HUES48 (cell line): ENCODE results near the gene SPP2.

Experiments
- H3K27ac ChIP-seq: one replicate; pipeline ENCODE4 v1.7.0; 2013; ENCODE audit warnings: low read depth, low read length, inconsistent platforms
- H3K27me3 ChIP-seq: 2 replicates; pipeline ENCODE4 v1.6.1; 2013; ENCODE audit warnings: mild to moderate bottlenecking, low read length; ENCODE audit not compliant: control insufficient read depth, insufficient read depth
- H3K36me3 ChIP-seq: 2 replicates; pipeline ENCODE4 v1.6.1; 2013; ENCODE audit warnings: low read length; ENCODE audit not compliant: control insufficient read depth, insufficient read depth
- H3K4me1 ChIP-seq: 2 replicates; pipeline ENCODE4 v1.6.1; 2013; ENCODE audit warnings: mild to moderate bottlenecking, low read length; ENCODE audit not compliant: control insufficient read depth, insufficient read depth
- H3K4me3 ChIP-seq: 2 replicates; pipeline ENCODE4 v1.5.1; 2013; ENCODE audit warnings: mild to moderate bottlenecking, low read depth, low read length
- H3K9ac ChIP-seq: 2 replicates; pipeline ENCODE4 v1.6.1; 2013; ENCODE audit warnings: mild to moderate bottlenecking, low read depth, low read length, moderate library complexity
- H3K9me3 ChIP-seq: 2 replicates; pipeline ENCODE4 v1.6.1; 2013; ENCODE audit warnings: low read length; ENCODE audit not compliant: control insufficient read depth, insufficient read depth

Gene SPP2, protein sequence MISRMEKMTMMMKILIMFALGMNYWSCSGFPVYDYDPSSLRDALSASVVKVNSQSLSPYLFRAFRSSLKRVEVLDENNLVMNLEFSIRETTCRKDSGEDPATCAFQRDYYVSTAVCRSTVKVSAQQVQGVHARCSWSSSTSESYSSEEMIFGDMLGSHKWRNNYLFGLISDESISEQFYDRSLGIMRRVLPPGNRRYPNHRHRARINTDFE

DNA sequence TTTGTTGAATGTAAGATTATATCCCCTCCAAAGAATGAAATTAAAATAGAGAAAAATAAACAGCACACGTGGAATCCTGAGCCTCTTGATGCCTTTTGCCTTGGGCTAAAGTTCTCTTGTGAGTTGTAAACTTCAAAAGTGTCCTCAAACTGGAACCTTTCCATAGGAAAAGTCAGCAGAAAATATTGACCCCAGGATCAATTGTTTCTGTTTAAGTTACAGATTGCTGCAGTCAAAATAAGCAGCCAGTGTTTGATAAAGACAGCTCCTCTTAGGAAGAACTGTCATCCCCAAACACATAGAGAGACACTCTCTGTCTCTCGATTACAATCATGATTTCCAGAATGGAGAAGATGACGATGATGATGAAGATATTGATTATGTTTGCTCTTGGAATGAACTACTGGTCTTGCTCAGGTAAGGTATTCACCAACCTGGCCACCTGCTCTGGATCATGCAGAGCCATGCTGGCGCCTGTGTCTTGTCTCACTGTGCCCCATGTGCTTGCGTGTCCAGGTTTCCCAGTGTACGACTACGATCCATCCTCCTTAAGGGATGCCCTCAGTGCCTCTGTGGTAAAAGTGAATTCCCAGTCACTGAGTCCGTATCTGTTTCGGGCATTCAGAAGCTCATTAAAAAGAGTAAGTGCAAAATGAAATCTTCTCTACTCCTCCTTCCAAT is at the start of gene SPP2:
SPP2 (plus strand) TSS at position 248 of the 681 bp plus-strand sequence; CDS start at position 333, 85 bp downstream.
- Histone ChIP-seq H3K36me3 (no peaks in the 10 kb centered on the region), H3K27ac (no peak within 1 kb of the TSS)

DNA sequence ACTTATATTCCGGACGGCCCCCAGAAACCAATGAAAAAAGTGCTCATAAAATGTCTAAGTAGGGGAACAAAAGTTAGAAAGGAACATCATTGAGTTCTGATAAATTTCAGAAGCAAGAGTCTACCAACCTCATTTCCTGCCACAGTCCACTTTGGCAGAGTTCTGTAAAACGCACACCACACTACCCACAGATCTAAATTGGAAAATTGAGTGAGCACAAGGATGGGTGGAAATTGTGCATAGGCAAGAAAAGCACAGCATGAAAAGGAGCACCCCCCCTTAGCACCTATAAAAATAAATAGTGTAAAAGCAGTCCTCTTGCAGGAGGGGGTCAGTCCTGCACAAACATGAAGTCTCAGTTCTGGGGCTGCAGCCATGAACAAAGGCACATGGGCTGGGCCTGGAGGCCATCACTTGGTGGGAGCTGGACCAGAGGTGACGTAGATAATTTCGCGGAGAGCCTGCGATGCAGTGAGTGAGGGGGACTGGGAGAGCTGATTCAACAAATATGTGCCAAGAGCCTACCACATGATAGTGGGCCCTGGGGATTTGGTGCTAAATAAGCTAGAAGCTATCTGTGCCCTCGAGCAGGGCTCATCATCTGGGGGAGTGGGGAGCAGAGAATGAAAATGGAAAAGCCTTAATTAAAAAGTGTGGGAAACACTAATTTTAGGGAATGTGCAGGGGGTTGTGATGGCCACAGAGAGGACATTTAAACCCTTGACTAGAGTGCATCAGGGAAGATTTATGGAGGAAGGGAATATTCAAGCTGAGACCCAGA is 48.9 kb upstream of the SPP2 start:
- H3K27ac ChIP-seq, result no peak overlapping the region
- no peaks in the 10 kb centered on the region for H3K27me3 ChIP-seq
- H3K9ac ChIP-seq, result no peak overlapping the region
- peaks cover 12% of the 10 kb centered on the region for H3K4me1 ChIP-seq
- no peaks in the 10 kb centered on the region for H3K36me3 ChIP-seq
- no peaks in the 10 kb centered on the region for H3K9me3 ChIP-seq
- no peak overlapping the region for H3K4me3 ChIP-seq

More for the DNA sequence above, at the start of gene SPP2:
- H3K27me3 ChIP-seq, result no peaks in the 10 kb centered on the region
- H3K9me3 ChIP-seq, result no peaks in the 10 kb centered on the region
- H3K9ac ChIP-seq, result no peak within 1 kb of the TSS
- H3K4me1 ChIP-seq, result 0 out of 2 replicates have a peak, but pooled peaks cover 3% of the 10 kb centered on the region
- no peak within 1 kb of the TSS for H3K4me3 ChIP-seq

DNA sequence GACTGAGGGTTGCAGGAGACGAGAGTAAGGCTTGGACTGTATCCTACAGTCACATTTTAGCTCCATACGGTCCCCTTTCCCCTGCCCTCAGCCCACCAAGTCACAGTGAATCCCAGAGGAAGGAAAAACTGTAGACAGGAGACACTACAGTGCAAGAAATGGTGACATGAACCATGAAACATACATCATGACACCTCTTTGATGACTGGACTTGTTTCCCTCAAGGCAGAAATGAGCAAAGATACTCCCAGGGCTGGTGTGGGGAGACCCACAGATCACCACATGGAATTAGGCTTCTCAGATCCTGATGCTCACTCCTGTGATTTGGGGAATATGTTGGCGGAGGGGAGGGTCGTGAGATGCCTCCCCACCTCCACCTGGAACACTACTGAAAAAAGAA is 48.2 kb upstream of the SPP2 start:
- Histone ChIP-seq H3K9ac (no peak overlapping the region), H3K27ac (no peak overlapping the region), H3K36me3 (no peaks in the 10 kb centered on the region), H3K4me1 (peaks cover 12% of the 10 kb centered on the region), H3K27me3 (no peaks in the 10 kb centered on the region), H3K4me3 (no peak overlapping the region), H3K9me3 (no peaks in the 10 kb centered on the region)

DNA sequence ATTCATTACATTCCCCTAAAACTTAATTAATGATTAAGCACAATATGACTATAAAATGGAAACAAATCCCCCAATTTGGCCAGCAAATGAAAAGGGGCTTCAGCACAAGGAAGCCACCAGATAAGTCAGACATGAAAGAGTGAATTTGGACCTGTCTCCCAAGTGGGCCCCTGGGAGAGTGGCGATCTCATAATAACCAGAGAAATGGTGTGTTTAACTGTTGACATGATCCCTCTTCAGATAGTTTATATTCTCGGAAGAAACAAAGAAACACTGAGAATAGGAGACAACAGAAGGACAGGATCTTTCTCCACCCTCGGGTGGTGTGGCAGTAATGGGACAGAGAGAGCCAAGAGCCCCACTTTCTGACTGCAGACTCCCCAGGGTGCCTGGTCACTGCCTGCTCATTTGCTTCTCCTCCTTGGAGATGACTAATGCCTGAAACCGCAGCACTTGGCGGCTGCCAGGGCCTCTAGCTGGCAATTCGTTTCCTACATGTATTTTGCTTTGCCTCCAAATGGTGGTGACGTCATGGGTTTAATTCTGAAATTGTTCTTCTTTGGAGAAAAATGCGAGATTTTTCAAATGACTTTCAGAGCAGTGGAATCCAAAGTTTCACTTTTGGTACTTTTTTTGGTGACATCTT is 46.4 kb upstream of the SPP2 start:
- H3K4me1 ChIP-seq, result peaks cover 12% of the 10 kb centered on the region
- no peaks in the 10 kb centered on the region for H3K27me3 ChIP-seq
- no peaks in the 10 kb centered on the region for H3K9me3 ChIP-seq
- no peaks in the 10 kb centered on the region for H3K36me3 ChIP-seq
- H3K9ac ChIP-seq, result no peak overlapping the region
- no peak overlapping the region for H3K4me3 ChIP-seq
- H3K27ac ChIP-seq, result no peak overlapping the region

DNA sequence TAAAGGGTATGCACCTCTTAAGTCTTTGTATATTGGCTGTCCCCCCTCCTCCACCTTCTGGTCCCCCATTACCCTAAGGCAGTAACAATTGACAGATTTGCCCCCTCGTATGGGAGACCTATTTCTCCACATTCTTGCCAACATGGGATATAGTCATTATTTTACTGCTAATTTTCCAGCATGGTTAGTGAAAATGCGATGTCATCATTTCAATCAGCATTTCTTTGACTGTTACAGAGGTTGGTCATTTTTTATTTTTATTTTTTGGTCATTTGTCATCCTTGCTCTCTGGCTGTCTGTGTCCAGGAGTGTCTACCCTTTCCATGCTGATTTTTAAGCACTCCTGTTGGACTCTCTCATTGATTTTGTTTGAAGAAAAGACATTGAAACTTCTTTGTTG is 45.4 kb upstream of the SPP2 start:
- H3K27ac ChIP-seq, result no peak overlapping the region
- no peak overlapping the region for H3K9ac ChIP-seq
- no peaks in the 10 kb centered on the region for H3K36me3 ChIP-seq
- peaks cover 12% of the 10 kb centered on the region for H3K4me1 ChIP-seq
- no peaks in the 10 kb centered on the region for H3K9me3 ChIP-seq
- H3K4me3 ChIP-seq, result no peak overlapping the region
- no peaks in the 10 kb centered on the region for H3K27me3 ChIP-seq

DNA sequence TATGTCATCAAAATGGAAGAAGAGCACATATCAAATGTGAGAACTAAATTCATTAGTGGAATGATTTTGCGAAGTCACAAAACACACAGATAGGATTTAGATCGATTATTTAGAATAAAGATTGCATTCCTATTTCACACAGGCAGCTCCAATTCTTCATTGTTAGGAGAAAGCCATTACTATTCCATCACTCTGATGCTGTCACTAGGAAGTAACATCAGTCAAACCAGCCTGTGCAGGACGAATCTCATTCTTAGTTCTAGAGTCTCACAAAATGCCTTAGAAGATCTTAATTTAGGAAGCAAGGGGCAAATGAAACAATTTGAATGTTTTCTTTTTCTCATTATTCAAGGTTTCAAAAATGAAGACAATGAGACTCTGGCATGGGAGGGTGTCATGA is 44.0 kb upstream of the SPP2 start:
- Histone ChIP-seq H3K9me3 (no peaks in the 10 kb centered on the region), H3K9ac (no peak overlapping the region), H3K27ac (no peak overlapping the region), H3K4me3 (no peak overlapping the region), H3K27me3 (no peaks in the 10 kb centered on the region), H3K36me3 (no peaks in the 10 kb centered on the region), H3K4me1 (peaks cover 12% of the 10 kb centered on the region)

DNA sequence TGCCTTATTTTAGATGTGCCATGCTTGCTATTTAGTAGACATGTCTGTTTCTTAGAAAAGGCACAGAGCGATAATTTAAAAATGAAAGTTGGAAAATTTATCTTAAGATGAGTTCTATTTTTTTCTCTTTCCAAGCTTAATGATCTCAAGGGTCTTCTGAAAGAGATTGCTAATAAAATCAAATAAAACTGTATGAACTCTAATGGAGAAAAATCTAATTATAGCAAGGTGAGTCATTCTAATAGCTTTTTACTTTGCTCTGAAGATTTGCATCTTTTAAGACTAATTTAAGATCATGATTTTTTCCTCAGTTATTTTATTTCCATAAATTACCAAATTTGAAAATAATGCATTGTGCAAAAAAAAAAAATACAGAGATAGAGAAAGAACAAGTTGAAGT is 36.1 kb upstream of the SPP2 start:
- Histone ChIP-seq H3K4me1 (no peaks in the 10 kb centered on the region), H3K9me3 (no peaks in the 10 kb centered on the region), H3K9ac (no peak overlapping the region), H3K27ac (no peak overlapping the region), H3K4me3 (no peak overlapping the region), H3K27me3 (no peaks in the 10 kb centered on the region), H3K36me3 (no peaks in the 10 kb centered on the region)

DNA sequence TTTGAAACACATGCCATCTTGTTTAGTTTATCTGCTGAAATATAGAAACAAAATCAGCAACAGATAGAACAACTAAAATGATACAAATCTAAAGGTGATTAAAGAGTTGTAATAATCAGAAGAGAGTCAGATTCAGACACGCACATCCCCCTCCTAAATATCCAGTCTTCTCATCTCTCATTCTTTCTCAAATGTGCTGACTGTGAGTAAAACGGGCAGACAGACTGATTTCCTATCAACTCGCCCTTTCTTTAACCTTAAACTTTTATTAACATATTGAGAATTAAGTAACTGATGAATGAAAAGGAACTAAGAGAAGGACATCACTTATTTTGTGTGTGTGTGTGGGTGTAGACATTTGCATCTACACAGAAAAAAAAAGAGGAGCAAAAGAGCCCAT is 34.6 kb upstream of the SPP2 start:
- Histone ChIP-seq H3K9me3 (no peaks in the 10 kb centered on the region), H3K4me3 (no peak overlapping the region), H3K36me3 (no peaks in the 10 kb centered on the region), H3K27me3 (no peaks in the 10 kb centered on the region), H3K9ac (no peak overlapping the region), H3K27ac (no peak overlapping the region), H3K4me1 (no peaks in the 10 kb centered on the region)

DNA sequence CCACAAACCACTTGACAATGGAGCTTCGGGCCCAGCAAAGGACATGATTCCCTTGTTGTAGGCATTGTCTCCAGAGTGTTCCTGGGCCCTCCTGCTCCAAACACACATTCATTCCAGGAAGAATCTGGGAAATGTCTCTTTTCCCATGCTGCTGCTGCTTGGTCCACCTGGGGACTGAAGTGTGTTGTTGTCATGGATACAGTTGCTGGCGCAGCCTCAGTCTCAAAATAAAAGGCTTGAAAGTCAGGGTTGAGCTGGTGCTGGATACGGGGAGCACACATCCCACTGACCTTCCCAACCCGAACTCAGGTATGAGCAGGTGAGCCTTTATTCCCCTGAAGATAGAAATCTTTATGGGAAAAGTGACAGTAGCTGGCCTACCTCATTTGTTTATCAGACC is 30.6 kb upstream of the SPP2 start:
- H3K9ac ChIP-seq, result no peak overlapping the region

DNA sequence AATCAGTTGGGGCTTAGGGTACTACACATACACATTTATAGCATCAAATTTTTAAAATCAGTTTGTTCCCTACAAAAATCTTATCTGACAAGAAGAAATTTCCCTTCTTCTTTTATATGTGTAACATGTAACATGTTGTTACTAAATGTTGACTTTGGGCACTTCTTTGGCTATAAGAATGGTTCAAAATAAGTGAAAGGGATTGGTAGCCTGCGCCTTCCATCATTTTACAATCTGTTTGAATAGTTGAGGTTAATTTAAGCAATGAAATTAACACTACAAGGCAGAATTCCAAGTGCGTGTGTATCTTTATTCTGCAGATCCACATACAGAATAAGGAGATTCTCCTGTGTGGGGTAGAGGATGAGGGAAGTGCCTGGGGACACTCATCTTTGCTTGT is 30.2 kb upstream of the SPP2 start:
- Histone ChIP-seq H3K4me1 (no peaks in the 10 kb centered on the region), H3K27ac (no peak overlapping the region), H3K4me3 (no peak overlapping the region), H3K36me3 (no peaks in the 10 kb centered on the region), H3K9me3 (0 out of 2 replicates have a peak, but pooled peaks cover 4% of the 10 kb centered on the region), H3K27me3 (no peaks in the 10 kb centered on the region), H3K9ac (no peak overlapping the region)

More for the DNA sequence above, 30.6 kb upstream of the SPP2 start:
- Histone ChIP-seq H3K4me1 (no peaks in the 10 kb centered on the region), H3K9me3 (0 out of 2 replicates have a peak, but pooled peaks cover 4% of the 10 kb centered on the region), H3K27me3 (no peaks in the 10 kb centered on the region), H3K36me3 (no peaks in the 10 kb centered on the region), H3K4me3 (no peak overlapping the region), H3K27ac (no peak overlapping the region)
